HCT116 (cell line): Measurements from ENCODE around the gene ACTL6B. TPM values are rescaled to one million over a fixed set of nuclear protein-coding genes. Genes with fewer than 3 reads are reported as not detected.

ENCODE experiments used
- ATAC-seq: fragments of 200-7000 bp; cut with Tn5 transposase; 2 replicates; pipeline ENCODE4 v1.9.1; 2020; ENCODE audit warnings: mild to moderate bottlenecking, moderate library complexity
- BruUV-seq: library from RNA; stranded (reverse); fragments of 400-500 nt; replicated peaks from 2 replicates; lab custom pipeline; 2021; lab: Mats Ljungman, UMichigan
- CTCF ChIA-PET: fragments of 300-600 bp; sonication (Branson Sonifier 250); formaldehyde crosslinking; loops from one replicate; lab custom pipeline; 2021; ENCODE audit warnings: antibody characterized with exemption; lab: Charles Lee
- POLR2A ChIA-PET: fragments of 300-600, 350-600 bp; sonication (Branson Sonifier 250); formaldehyde crosslinking; loops from one replicate; lab custom pipeline; 2021; ENCODE audit warnings: antibody characterized with exemption; lab: Charles Lee
- RAD21 ChIA-PET, 2 experiments: fragments of 300-600 bp; sonication (Branson Sonifier 250); formaldehyde crosslinking; loops; one replicate each; lab custom pipeline; 2023; ENCODE audit warnings: low total read pairs in 2 of 2; ENCODE audit not compliant: uncharacterized antibody in 2 of 2, unreplicated experiment in 2 of 2, low non-redundant PET in 1 of 2; lab: Charles Lee
- DNase-seq: peaks from one replicate; pipeline ENCODE4 v3.0.0-alpha.2; 2010; ENCODE audit warnings: low read depth, low spot score
- H2AFZ ChIP-seq: fragments of 200-600 bp; shearing (Covaris generic), sonication (generic); 2 replicates; pipeline ENCODE4 v1.6.1; 2017; ENCODE audit warnings: low read depth, mixed run types, mixed read lengths, antibody characterized with exemption, low read length; ENCODE audit not compliant: poor library complexity, severe bottlenecking
- H3K27ac ChIP-seq: 2 replicates; pipeline ENCODE4 v1.5.1; 2012; ENCODE audit warnings: low read depth, low read length
- H3K27me3 ChIP-seq: fragments of 200-600 bp; sonication (generic); 2 replicates; pipeline ENCODE4 v1.6.1; 2016; ENCODE audit warnings: mixed run types, low read length, mixed read lengths; ENCODE audit not compliant: insufficient read depth
- H3K36me3 ChIP-seq, 2 experiments: fragments of 200-500 bp in 1 of 2; fragments of 200-600 bp in 1 of 2; sonication (Bioruptor generic) in 1 of 2; sonication (generic) in 1 of 2; 2 replicates each; pipeline versions ENCODE4 v1.5.1 to v1.6.1; 2014 to 2016; ENCODE audit warnings: low read length in 2 of 2, inconsistent platforms in 1 of 2, mixed read lengths in 1 of 2, mixed run types in 1 of 2; ENCODE audit not compliant: insufficient read depth in 2 of 2, control insufficient read depth in 1 of 2
- H3K4me1 ChIP-seq, 2 experiments: fragments of 200-600 bp in 1 of 2; sonication (generic) in 1 of 2; 2 replicates each; pipeline versions ENCODE4 v1.5.1 to v1.6.1; 2012 to 2017; ENCODE audit warnings: low read length in 2 of 2, inconsistent platforms in 1 of 2, mild to moderate bottlenecking in 1 of 2, mixed read lengths in 1 of 2, mixed run types in 1 of 2, moderate library complexity in 1 of 2; ENCODE audit not compliant: insufficient read depth in 2 of 2, control insufficient read depth in 1 of 2
- H3K4me2 ChIP-seq: fragments of 200-600 bp; sonication (generic); 2 replicates; pipeline ENCODE4 v1.6.1; 2017; ENCODE audit warnings: mixed run types, low read length, mixed read lengths
- H3K4me3 ChIP-seq, 2 experiments: fragments of 200-600 bp in 1 of 2; sonication (generic) in 1 of 2; replicated peaks in 1 of 2; 2 replicates each; pipeline ENCODE4 v1.5.1; 2011 to 2016; ENCODE audit warnings: low read length in 2 of 2, control low read depth in 1 of 2, low read depth in 1 of 2, mild to moderate bottlenecking in 1 of 2, mixed read lengths in 1 of 2, mixed run types in 1 of 2
- H3K79me2 ChIP-seq: fragments of 200-600 bp; sonication (generic); 2 replicates; pipeline ENCODE4 v1.6.1; 2017; ENCODE audit warnings: mild to moderate bottlenecking, mixed run types, low read length, moderate library complexity, mixed read lengths; ENCODE audit not compliant: insufficient read depth
- H3K9ac ChIP-seq: fragments of 200-600 bp; sonication (generic); 2 replicates; pipeline ENCODE4 v1.6.1; 2016; ENCODE audit warnings: low read length, mixed read lengths
- H3K9me2 ChIP-seq: fragments of 200-600 bp; sonication (generic), shearing (Covaris generic); 2 replicates; pipeline ENCODE4 v1.6.1; 2017; ENCODE audit warnings: mixed run types, mild to moderate bottlenecking, moderate library complexity; ENCODE audit not compliant: insufficient read depth
- H3K9me3 ChIP-seq, 2 experiments: fragments of 200-500 bp in 1 of 2; fragments of 200-600 bp in 1 of 2; sonication (Bioruptor generic) in 1 of 2; sonication (generic) in 1 of 2; 2 replicates each; pipeline ENCODE4 v1.6.1; 2014 to 2017; ENCODE audit warnings: low read length in 2 of 2, mixed read lengths in 2 of 2, inconsistent platforms in 1 of 2, low read depth in 1 of 2, mild to moderate bottlenecking in 1 of 2, mixed run types in 1 of 2, moderate library complexity in 1 of 2; ENCODE audit not compliant: control insufficient read depth in 1 of 2, insufficient read depth in 1 of 2
- H4K20me1 ChIP-seq: fragments of 200-600 bp; sonication (generic), shearing (Covaris generic); 2 replicates; pipeline ENCODE4 v1.6.1; 2017; ENCODE audit warnings: mixed run types, mild to moderate bottlenecking, moderate library complexity; ENCODE audit not compliant: insufficient read depth
- CBX3 ChIP-seq: IDR thresholded peaks from 2 replicates; pipeline ENCODE4 v1.6.1; 2012; ENCODE audit warnings: low read depth
- CEBPB ChIP-seq: IDR thresholded peaks from 2 replicates; pipeline ENCODE4 v1.6.1; 2012; ENCODE audit warnings: low read depth
- EZH2 ChIP-seq: fragments of 200-600 bp; sonication (generic); IDR thresholded peaks from 2 replicates; pipeline ENCODE4 v1.6.1; 2017; ENCODE audit warnings: antibody characterized with exemption, mixed run types
- EZH2phosphoT487 ChIP-seq: fragments of 200-600 bp; IDR thresholded peaks from 2 replicates; pipeline ENCODE4 v1.6.1; 2018; ENCODE audit warnings: antibody characterized with exemption, borderline replicate concordance
- FOSL1 ChIP-seq: IDR thresholded peaks from 2 replicates; pipeline ENCODE4 v1.6.1; 2012; ENCODE audit warnings: low read depth
- JUND ChIP-seq: IDR thresholded peaks from 2 replicates; pipeline ENCODE4 v1.6.1; 2012
- POLR2A ChIP-seq: IDR thresholded peaks from 2 replicates; pipeline ENCODE4 v1.7.0; 2011; ENCODE audit warnings: borderline replicate concordance; ENCODE audit not compliant: insufficient read depth, insufficient read length; ENCODE audit errors: extremely low read depth
- SIN3A ChIP-seq: IDR thresholded peaks from 2 replicates; pipeline ENCODE4 v1.6.1; 2012; ENCODE audit warnings: low read depth
- YY1 ChIP-seq: IDR thresholded peaks from 2 replicates; pipeline ENCODE4 v1.6.1; 2011; ENCODE audit warnings: low read length, low read depth, moderate library complexity, mild to moderate bottlenecking; ENCODE audit not compliant: insufficient replicate concordance; ENCODE audit errors: extremely low read depth
- ZNF274 ChIP-seq: fragments of 200-500 bp; sonication (Bioruptor generic); IDR thresholded peaks from 2 replicates; pipeline ENCODE4 v1.6.1; 2014; ENCODE audit warnings: mild to moderate bottlenecking, low read depth, low read length, inconsistent platforms
- intact Hi-C: fragments of 100-400 bp; cut with micrococcal nuclease; formaldehyde crosslinking; loops from 2 replicates; pipeline ENCODE4 v1.10.0; 2022
- total RNA-seq: library from RNA; stranded (reverse); gene quantifications from one replicate; pipeline ENCODE4 v1.2.1, GENCODE V29; 2021; ENCODE audit not compliant: unreplicated experiment
- TF ChIP-seq, protein P1 (sequence below): IDR thresholded peaks from 2 replicates; pipeline ENCODE4 v1.6.1; 2012
- TF ChIP-seq, protein P2 (sequence below): IDR thresholded peaks from 2 replicates; pipeline ENCODE4 v1.6.1; 2012
- TF ChIP-seq, protein P3 (sequence below): IDR thresholded peaks from 2 replicates; pipeline ENCODE4 v1.6.1; 2012; ENCODE audit warnings: low read depth

Gene ACTL6B
- total RNA-seq, 1 experiment from 2014 or later, result not detected

DNA sequence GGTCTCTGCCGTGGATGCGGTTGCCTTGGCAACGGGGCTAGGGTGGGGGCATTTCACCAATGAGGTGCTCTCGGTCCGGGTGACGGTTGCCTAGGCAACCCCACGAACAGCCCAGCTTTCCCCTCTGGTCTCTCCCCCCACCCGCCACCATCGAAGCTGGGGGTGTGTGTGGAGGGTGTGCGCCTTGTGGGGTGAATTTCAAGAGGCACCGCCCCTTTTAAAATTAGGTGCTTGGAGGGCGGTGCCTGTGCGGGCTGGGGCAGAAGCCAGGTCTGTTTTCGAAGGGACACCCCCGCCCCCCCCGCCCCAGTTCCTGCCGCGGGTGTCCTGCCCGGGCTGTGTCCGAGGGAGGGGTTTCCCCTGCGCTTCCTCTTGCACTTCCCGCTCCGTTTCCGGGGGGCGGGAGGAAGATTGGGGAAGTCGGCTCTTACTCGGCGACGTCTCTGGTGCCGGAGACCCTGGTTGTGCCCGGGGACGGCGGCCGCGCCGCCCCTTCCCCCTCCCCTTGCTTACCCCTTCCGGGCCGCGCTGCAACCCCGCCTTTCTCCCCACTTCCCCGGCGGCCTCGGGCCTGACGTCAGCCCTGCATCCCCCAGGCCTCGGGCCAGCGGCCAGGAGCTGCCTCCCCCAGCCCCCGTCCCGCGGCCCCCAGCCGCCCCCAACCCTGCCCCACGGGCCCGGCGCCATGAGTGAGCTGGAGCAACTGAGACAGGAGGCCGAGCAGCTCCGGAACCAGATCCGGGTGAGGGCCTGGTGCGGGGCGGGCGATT is 19.5 kb upstream of the ACTL6B start:
- H3K27ac ChIP-seq, result no peak overlapping the region
- peaks cover 13 to 17% of the 10 kb centered on the region in 2 experiments; a peak in 3 of 4 replicates for H3K36me3 ChIP-seq
- POLR2A ChIA-PET, result interaction anchor here (1.1 to 2.0 kb wide), 2 partner anchors 30 to 247 kb away, joined by 3 to 4 read pairs; partner anchors contain the start of genes POP7 and ZCWPW1
- RAD21 ChIA-PET, result no interaction called here
- H3K4me3 ChIP-seq, result peak overlapping the region; percentile 88 to 96; a peak in 3 of 4 replicates
- BruUV-seq, result no TSS peak
- intact Hi-C loops, result no loop called here
- ATAC-seq (no peak), DNase-seq (no peak)
- H3K4me2 ChIP-seq, result peak overlapping the region; percentile 94
- no peak overlapping the region for H2AFZ ChIP-seq
- no peaks in the 10 kb centered on the region for H3K9me2 ChIP-seq
- H3K4me1 ChIP-seq, result peaks cover 0 to 16% of the 10 kb centered on the region in 2 experiments; a peak in 1 of 4 replicates
- H3K79me2 ChIP-seq, result peaks cover 26% of the 10 kb centered on the region
- TF ChIP-seq CEBPB, result no peak
- TF ChIP-seq, protein P1, sequence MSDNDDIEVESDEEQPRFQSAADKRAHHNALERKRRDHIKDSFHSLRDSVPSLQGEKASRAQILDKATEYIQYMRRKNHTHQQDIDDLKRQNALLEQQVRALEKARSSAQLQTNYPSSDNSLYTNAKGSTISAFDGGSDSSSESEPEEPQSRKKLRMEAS, result no peak
- no peak for TF ChIP-seq CBX3
- TF ChIP-seq YY1, result no peak
- TF ChIP-seq, protein P2, sequence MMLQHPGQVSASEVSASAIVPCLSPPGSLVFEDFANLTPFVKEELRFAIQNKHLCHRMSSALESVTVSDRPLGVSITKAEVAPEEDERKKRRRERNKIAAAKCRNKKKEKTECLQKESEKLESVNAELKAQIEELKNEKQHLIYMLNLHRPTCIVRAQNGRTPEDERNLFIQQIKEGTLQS, result no peak
- TF ChIP-seq EZH2, result no peak
- TF ChIP-seq, protein P3, sequence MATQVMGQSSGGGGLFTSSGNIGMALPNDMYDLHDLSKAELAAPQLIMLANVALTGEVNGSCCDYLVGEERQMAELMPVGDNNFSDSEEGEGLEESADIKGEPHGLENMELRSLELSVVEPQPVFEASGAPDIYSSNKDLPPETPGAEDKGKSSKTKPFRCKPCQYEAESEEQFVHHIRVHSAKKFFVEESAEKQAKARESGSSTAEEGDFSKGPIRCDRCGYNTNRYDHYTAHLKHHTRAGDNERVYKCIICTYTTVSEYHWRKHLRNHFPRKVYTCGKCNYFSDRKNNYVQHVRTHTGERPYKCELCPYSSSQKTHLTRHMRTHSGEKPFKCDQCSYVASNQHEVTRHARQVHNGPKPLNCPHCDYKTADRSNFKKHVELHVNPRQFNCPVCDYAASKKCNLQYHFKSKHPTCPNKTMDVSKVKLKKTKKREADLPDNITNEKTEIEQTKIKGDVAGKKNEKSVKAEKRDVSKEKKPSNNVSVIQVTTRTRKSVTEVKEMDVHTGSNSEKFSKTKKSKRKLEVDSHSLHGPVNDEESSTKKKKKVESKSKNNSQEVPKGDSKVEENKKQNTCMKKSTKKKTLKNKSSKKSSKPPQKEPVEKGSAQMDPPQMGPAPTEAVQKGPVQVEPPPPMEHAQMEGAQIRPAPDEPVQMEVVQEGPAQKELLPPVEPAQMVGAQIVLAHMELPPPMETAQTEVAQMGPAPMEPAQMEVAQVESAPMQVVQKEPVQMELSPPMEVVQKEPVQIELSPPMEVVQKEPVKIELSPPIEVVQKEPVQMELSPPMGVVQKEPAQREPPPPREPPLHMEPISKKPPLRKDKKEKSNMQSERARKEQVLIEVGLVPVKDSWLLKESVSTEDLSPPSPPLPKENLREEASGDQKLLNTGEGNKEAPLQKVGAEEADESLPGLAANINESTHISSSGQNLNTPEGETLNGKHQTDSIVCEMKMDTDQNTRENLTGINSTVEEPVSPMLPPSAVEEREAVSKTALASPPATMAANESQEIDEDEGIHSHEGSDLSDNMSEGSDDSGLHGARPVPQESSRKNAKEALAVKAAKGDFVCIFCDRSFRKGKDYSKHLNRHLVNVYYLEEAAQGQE, result no peak
- no peak for TF ChIP-seq JUND
- TF ChIP-seq ZNF274, result no peak
- no peak for TF ChIP-seq FOSL1
- TF ChIP-seq SIN3A, result no peak
- TF ChIP-seq POLR2A, result no peak
- no peak for TF ChIP-seq EZH2phosphoT487
- H4K20me1 ChIP-seq, result no peaks in the 10 kb centered on the region
- CTCF ChIA-PET, result no interaction called here
- H3K27me3 ChIP-seq, result no peaks in the 10 kb centered on the region
- peak overlapping the region; percentile 87; the same call in 1 of the 2 replicates for H3K9ac ChIP-seq
- no peaks in the 10 kb centered on the region for H3K9me3 ChIP-seq
